ENCODE measurements around the gene ATP9B.
"Not testable (repeated sequence)": the region's sequence is repeated elsewhere in the genome, so short reads cannot be mapped to it uniquely, and the experiment has no call there.

- TF ChIP-seq CTCF (IDR thresholded peaks at IDR 0.05); SMC3 (IDR thresholded peaks at IDR 0.05; ENCODE audit: low read depth, low read length); CHD2 (IDR thresholded peaks at IDR 0.05; ENCODE audit: low read length, partially characterized antibody); MAX (IDR thresholded peaks at IDR 0.05; ENCODE audit: low read depth); JUND (IDR thresholded peaks at IDR 0.05); TCF12 (IDR thresholded peaks at IDR 0.05); EZH2phosphoT487 (IDR thresholded peaks at IDR 0.05; ENCODE audit: borderline replicate concordance, low read depth); POLR2AphosphoS5 (IDR thresholded peaks at IDR 0.05; ENCODE audit: low read depth, low read length); MXI1 (IDR thresholded peaks at IDR 0.05; ENCODE audit: low read depth, low read length): not testable (repeated sequence)
Measured at GRCh38 chr18:79172331-79172730, 103.1 kb downstream of the ATP9B start.
